Measurements from ENCODE around the gene RBCK1.

DNA sequence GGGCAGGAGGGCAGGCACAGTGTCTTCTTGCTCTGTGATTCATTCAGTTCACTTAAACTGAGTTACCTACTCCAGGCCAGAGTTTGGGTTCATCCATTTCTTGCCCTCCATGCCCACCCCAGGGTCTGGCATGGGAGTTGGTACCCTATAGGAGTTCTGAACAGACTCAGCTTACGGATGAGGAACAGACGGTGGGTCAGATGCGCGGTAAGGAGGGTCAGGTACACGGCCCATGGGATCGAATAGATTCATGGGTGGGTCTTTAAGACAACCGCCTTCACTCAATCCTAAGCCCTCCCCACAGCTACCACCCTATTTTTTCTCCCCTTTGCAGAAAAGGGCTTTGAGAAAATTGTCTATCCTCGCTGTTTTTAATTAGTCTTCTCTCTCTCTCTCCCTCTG lies 40.6 kb upstream of the RBCK1 start:
- TF ChIP-seq, protein P1, sequence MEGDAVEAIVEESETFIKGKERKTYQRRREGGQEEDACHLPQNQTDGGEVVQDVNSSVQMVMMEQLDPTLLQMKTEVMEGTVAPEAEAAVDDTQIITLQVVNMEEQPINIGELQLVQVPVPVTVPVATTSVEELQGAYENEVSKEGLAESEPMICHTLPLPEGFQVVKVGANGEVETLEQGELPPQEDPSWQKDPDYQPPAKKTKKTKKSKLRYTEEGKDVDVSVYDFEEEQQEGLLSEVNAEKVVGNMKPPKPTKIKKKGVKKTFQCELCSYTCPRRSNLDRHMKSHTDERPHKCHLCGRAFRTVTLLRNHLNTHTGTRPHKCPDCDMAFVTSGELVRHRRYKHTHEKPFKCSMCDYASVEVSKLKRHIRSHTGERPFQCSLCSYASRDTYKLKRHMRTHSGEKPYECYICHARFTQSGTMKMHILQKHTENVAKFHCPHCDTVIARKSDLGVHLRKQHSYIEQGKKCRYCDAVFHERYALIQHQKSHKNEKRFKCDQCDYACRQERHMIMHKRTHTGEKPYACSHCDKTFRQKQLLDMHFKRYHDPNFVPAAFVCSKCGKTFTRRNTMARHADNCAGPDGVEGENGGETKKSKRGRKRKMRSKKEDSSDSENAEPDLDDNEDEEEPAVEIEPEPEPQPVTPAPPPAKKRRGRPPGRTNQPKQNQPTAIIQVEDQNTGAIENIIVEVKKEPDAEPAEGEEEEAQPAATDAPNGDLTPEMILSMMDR (IDR thresholded peaks at IDR 0.05): no peak
- TF ChIP-seq POLR2A (IDR thresholded peaks at IDR 0.05): no peak
